Stimulated activated CD4-positive, alpha-beta T cell treated with anti-CD3 and anti-CD28 coated beads, Interleukin-4, amount 100 ng/mL, for 48 hours (primary cell): ENCODE data around the gene TBRG4.

ENCODE experiments used
- DNase-seq, 2 donors: peaks; one replicate each; pipeline ENCODE4 v3.0.0-alpha.2; 2020; ENCODE audit warnings: low read depth in 2 of 2

The TBRG4 gene

DNA sequence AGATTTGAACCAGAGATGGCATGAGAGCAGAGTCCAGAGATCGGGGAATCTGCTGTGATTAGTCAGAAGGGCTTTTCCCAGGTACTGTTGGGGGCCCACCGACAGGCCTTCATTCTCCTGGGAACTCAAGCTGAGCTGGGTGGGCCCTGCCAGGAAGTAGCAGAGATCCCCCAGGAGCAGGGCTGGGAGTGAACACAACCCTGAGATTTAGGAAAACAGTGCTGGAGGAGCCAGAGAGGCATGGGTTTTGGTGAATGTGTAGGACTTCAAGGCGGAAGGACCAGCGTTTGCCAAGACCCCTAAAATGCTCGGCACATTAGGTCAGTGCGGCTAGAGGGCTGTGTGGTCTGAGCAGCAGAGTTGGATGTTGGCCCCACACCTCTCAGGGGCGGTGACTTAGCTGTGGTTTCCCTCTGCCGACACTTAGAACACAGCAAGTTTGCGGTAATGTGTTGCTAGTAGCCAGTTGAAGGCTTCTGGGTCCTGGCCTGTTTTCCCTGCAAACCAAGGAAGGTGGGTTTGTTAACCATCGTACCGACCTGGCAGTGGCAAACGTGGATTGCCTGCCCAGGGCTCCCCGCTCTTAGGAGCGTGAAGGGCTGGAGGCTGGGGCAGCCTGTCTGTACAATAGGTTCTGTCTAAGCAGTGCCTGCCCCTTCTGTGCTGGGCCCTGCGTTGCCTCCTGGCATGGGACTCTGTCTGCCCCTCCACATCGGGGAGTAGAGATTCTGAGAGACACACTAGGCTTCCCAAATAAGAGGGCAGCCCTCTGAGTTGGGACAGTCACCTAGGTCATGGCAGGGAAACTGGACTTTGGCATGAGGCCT, 36.8 kb downstream of the TBRG4 start:
- no peak for DNase-seq

GRCh38 chr7:45073786-45074527, 37.5 kb downstream of the TBRG4 start:
- DNase-seq = no peak

- DNase-seq = no peak
These were observed 38.3 kb downstream of the TBRG4 start for GRCh38 chr7:45073031-45073785.

DNA sequence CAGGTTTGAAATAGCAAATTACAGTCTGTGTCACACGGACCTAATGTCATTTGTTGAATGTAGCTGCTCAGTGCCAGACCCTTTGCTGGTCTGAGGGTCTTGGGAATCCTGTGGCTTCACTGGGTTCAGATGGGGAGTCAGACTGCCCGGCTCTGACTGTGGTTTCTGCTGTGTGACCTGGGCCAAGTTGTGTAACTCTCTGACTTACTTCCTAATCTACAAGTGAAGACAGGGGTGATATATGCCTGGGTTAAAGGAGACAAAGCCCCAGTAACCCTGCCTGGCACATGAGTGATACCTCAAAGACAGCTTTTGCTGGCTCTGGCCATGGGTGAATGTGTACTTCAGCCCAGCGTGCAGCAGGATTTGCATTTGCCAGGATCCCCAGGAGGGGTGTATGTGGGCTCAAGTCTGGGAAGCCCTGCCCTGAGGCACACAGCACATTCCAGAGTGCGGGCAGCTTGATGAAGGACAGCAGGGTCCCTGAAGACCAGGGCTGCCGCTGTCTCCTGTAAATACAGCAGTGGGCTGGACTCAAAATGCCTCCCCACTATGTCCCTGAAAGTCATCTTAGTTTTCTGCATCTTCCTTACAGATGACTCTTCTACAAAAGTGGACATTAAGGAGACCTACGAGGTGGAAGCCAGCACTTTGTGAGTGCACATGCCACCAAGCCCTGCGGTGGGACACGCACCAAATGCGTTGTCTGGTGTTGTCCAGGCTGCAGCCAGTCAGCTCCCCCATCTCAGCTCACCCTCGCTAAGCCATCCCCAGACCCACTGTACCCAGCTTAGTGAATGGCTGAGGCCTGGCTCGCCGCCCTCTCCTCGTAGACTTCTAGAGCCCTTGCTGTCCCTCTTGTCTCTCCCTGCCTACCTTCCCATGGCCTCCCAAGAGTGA, 39.1 kb downstream of the TBRG4 start:
- no peak for DNase-seq

DNA sequence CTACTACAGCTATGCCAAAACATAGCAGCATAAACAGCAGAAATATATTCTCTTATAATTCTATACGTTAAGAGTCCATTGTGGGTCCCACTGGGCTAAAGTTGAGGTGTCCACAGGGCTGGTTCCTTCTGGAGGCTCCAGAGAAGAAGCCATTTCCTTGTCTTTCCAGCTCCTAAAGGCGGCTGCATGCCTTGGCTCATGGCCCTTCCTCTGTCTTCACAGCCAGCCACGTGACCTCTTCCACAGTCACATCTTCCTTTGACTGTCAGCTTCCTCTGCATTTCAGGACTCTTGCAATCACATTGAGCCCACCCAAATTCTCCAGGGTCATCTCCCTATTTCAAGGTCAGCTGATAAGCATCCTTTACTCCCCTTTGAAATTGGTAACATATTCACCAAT, 40.0 kb downstream of the TBRG4 start:
- no peak for DNase-seq

DNA sequence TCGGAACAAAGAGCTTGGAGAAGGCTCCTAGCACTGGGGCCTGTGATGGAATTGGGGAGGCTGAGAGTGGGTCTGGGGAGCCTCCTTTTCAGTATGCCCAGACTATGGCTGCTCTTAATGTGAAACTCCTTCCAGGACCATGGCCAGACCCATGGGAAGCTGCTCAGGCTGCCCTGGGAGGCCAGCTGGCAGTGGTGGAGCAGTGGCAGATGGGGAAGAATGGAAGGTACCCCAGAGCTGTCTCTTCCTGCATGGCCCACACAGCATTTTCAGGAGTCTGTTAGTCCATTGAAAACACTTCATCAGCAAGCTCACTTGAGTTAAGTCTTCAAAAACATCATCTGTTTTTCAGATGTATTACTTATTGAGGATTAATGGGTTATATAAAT, 41.2 kb downstream of the TBRG4 start:
- DNase-seq = no peak

DNA sequence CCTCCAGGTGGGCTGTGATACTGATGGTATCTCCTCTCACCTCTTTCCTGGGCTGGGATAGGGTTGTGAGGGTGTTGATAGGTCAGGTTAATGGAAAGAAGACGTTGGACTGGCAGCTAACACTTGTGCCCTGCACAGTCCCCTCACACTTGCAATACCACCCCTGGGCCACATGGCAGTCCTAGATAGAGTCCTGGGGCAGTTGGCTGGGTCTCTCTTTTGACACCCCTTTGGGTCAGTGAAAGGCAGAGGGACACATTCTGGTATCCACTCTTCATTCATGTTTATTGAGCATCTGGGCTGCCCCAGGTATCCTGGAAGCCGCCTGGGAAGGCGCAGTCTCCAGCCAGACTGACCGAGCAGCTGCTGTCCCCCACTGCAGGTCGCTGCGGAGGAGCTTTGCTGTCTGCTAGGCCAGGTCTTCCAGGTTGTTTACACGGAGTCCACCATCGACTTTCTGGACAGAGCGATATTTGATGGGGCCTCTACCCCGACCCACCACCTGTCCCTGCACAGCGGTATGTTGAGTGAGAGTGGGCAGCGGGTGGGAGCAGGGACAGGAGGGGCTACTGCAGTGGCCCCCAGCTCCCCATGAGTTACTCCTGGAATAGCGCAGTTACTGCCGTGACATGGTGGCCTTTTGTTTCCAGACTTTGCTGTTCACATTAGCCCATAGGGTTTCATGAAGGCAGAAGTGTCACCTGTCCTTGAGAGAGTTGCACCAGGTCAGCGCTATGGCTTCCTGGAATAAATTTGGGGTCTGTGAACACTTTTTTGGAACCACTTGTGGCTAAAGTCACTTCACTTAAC, 41.8 kb downstream of the TBRG4 start:
- DNase-seq = no peak

DNA sequence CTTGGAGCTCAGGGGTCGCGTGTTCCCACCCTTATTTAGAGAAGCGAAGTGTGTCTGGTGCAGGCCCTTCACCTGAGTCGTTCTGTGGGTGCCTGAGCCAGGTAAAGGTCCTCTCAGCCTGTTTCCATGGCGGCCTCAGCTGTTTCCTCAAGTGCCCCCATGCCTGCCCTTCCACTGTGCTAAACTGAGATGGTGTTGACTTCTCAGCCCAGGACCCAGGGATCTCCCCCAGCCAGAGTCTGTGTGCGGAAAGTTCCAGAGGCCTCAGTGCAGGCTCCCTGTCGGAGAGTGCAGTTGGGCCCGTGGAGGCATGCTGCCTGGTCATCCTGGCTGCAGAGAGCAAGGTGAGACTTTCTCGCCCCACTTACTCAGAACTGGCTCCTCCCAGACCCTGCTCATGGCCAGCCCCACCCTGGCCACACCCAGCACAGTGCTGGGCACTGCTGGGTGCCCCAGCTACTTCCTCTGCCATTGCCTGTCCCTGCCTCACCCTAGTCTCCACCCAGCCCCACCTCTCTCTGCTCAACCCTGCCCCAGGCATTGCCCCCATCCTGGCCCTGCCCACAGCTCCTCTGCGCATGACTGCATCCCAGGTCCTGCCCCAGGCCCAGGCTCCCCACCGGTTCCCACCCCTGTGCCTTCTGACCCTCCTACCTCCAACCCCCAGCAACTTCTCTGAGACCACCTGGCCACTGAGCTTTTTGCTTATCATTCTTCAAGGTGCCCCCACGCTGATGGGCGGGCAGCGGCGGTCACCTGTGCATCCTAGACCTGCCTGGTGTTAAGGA, 43.1 kb downstream of the TBRG4 start:
- no peak for DNase-seq

GRCh38 chr7:45067582-45067981, 43.9 kb downstream of the TBRG4 start:
- no peak for DNase-seq

- DNase-seq = no peak
These were observed 45.1 kb downstream of the TBRG4 start for GRCh38 chr7:45066409-45066808.

- no peak for DNase-seq
These were observed 46.2 kb downstream of the TBRG4 start for GRCh38 chr7:45065031-45065995.

DNA sequence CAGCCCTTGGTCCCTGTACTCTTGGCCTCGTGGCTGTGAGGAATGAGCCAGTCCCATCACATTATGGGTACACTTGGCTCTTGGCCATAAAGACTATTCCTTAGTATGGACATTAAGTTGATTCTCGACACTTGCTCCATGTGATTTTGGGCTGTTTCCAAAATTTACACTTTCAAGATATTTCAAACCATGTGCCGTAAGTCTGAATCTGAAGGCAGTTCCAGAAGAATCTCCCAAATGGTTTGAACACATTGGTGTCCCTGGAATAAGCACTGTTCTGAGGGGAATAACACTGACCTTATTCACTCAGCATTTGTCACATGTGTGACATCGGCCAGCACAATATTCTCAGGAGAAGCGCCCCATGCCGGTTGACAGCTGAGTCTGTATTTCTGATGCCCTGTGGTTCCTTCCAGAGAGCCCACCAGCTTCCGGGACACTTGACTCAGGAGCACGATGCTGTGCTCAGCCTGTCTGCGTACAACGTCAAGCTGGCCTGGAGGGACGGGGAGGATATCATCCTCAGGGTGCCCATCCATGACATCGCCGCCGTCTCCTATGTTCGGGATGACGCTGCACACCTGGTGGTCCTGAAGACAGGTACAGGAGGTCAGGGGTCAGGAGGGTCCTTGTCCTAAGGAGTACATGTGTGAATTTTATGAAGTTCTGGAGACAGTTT, 47.3 kb downstream of the TBRG4 start:
- DNase-seq = no peak

GRCh38 chr7:45061806-45062425, 49.6 kb downstream of the TBRG4 start:
- no peak for DNase-seq

DNA sequence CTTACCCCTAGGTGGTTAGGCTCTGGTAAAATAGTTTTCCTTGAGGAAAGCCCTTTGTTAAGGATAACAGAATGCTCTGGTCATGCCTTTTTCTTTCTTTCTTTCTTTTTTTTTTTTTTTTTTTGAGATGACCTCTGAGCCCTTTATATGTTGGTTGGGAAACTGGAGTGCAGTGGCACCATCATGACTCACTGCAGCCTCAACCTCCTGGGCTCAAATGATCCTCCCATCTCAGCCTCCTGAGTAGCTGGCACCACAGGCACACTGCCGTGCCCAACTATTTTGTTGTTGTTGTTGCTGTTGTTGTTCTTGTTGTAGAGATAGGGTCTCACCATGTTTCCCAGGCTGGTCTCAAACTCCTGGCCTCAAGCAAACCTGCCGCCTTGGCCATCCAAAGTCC, 50.1 kb downstream of the TBRG4 start:
- DNase-seq = no peak

- no peak for DNase-seq
These were observed 51.2 kb downstream of the TBRG4 start for GRCh38 chr7:45060295-45060694.

- DNase-seq = no peak
These were observed 53.6 kb downstream of the TBRG4 start for GRCh38 chr7:45057878-45058277.

DNA sequence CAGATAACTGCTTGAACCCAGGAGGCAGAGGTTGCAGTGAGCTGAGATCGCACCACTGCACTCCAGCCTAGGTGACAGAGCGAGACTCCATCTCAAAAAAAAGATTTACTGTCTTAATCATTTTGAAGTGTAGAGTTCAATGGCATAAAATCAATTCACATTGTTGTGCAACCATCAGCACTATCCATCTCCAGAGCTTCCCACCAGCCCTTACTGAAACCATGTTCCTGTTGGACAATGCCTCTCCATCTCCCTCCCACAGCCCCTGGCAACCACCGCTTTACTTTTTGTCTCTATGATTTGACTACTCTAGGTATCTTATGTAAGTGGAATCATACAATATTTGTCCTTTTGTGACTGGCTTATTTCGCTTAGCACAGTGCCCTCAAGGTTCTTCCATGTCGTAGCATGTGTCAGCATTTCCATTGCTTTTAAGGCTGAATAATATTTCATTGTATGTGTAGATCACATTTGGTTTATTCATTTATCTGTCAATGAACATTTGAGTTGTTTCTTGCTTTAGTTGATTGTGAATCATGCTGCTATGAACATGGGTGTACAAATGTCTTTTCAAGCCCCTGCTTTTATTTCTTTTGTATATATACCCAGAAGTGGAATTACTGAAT, 55.8 kb downstream of the TBRG4 start:
- no peak for DNase-seq
